Measurements from ENCODE around the gene SCLY. TPM values are rescaled to one million over a fixed set of nuclear protein-coding genes. Genes with fewer than 3 reads are reported as not detected.

Gene SCLY
- total RNA-seq, 2 donors from 2014 or later, result 18.5 to 32.4 TPM

GRCh38 chr2:238097201-238097987 lies 36.6 kb downstream of the SCLY start:
- H3K36me3 ChIP-seq (replicated peaks in 1 of 2; ENCODE audit: insufficient read depth in 1 of 2, low read depth in 2 of 2), result no peaks in the 10 kb centered on the region
- WGBS, 2 donors, result 76 to 91% methylated on average over 11 to 19 of the region's 19 CpGs
- peaks cover 35% of the 10 kb centered on the region for H3K4me1 ChIP-seq
- no peak overlapping the region for H3K4me3 ChIP-seq
- TF ChIP-seq CTCF (IDR thresholded peaks at IDR 0.05) (no peak), POLR2A (IDR thresholded peaks at IDR 0.05) (no peak)
- DNase-seq (peak in 3 of 4 donors; percentile 15 to 43 (median 42)), ATAC-seq (no peak)
- H3K9me3 ChIP-seq, result no peaks in the 10 kb centered on the region
- peak overlapping the region; percentile 39 to 89 (median 80) for H3K27ac ChIP-seq
- no peaks in the 10 kb centered on the region for H3K27me3 ChIP-seq
- intact Hi-C loops (cut with DNase I), result no loop called here

- H3K4me3 ChIP-seq, result no peak overlapping the region
- 57 to 81% methylated on average over 20 to 37 of the region's 37 CpGs for WGBS, 2 donors
- H3K9me3 ChIP-seq, result no peaks in the 10 kb centered on the region
- no peaks in the 10 kb centered on the region for H3K27me3 ChIP-seq
- intact Hi-C loops (cut with DNase I), result no loop called here
- TF ChIP-seq POLR2A (IDR thresholded peaks at IDR 0.05) (no peak), CTCF (IDR thresholded peaks at IDR 0.05) (no peak)
- DNase-seq (peak; percentile 58 to 72 (median 67)), ATAC-seq (peak; percentile 82)
- peaks cover 35% of the 10 kb centered on the region for H3K4me1 ChIP-seq
- peak overlapping the region in 3 of 4 donors; percentile 39 to 89 (median 73) for H3K27ac ChIP-seq
- no peaks in the 10 kb centered on the region for H3K36me3 ChIP-seq (replicated peaks in 1 of 2; ENCODE audit: insufficient read depth in 1 of 2, low read depth in 2 of 2)
These were observed 37.4 kb downstream of the SCLY start for GRCh38 chr2:238097988-238098871.

GRCh38 chr2:238098901-238099713 lies 38.3 kb downstream of the SCLY start:
- no peaks in the 10 kb centered on the region for H3K27me3 ChIP-seq
- no peaks in the 10 kb centered on the region for H3K9me3 ChIP-seq
- peak overlapping the region in 2 of 4 donors; percentile 55 to 59 for H3K27ac ChIP-seq
- H3K36me3 ChIP-seq (replicated peaks in 1 of 2; ENCODE audit: insufficient read depth in 1 of 2, low read depth in 2 of 2), result no peaks in the 10 kb centered on the region
- peaks cover 35% of the 10 kb centered on the region for H3K4me1 ChIP-seq
- 72 to 80% methylated on average over 17 of the region's 17 CpGs for WGBS, 2 donors
- no peak overlapping the region for H3K4me3 ChIP-seq
- DNase-seq (peak in 1 of 4 donors; percentile 23), ATAC-seq (no peak)
- no peak for TF ChIP-seq CTCF (IDR thresholded peaks at IDR 0.05)
- no peak for TF ChIP-seq POLR2A (IDR thresholded peaks at IDR 0.05)
- intact Hi-C loops (cut with DNase I), result no loop called here

- Histone ChIP-seq H3K36me3 (replicated peaks in 1 of 2; ENCODE audit: insufficient read depth in 1 of 2, low read depth in 2 of 2) (no peaks in the 10 kb centered on the region), H3K27ac (peak overlapping the region in 1 of 4 donors; percentile 14), H3K4me1 (peaks cover 35% of the 10 kb centered on the region), H3K9me3 (no peaks in the 10 kb centered on the region), H3K4me3 (no peak overlapping the region), H3K27me3 (no peaks in the 10 kb centered on the region)
- TF ChIP-seq CTCF (IDR thresholded peaks at IDR 0.05) (no peak), POLR2A (IDR thresholded peaks at IDR 0.05) (no peak)
- 91 to 95% methylated on average over 3 to 10 of the region's 10 CpGs for whole genome bisulfite sequencing, 2 donors
- intact Hi-C loops (cut with DNase I), result no loop called here
- peak in 2 of 4 donors; percentile 9 to 10 for DNase-seq
- ATAC-seq, result no peak
These were observed 38.9 kb downstream of the SCLY start for GRCh38 chr2:238099714-238100048.
